Transverse colon (tissue), 4 donors: ENCODE results near the gene PRRT4.

Experiments used
- POLR2A ChIP-seq: fragments of 450-650 bp; IDR thresholded peaks from one replicate; pipeline ENCODE4 v1.6.1; 2016; ENCODE audit warnings: antibody characterized with exemption, mild to moderate bottlenecking, moderate library complexity
- POLR2AphosphoS5 ChIP-seq, 3 donors: sonication (generic); formaldehyde crosslinking; IDR thresholded peaks; one replicate each; pipeline ENCODE4 v1.6.1; 2016; ENCODE audit warnings: antibody characterized with exemption in 3 of 3
- TF ChIP-seq, protein P1 (sequence below), 5 experiments: fragments of 200-600 bp in 3 of 5; fragments of 450-650 bp in 2 of 5; sonication (generic) in 3 of 5; IDR thresholded peaks; 1 replicate in 2 of 5; 2 replicates in 3 of 5; pipeline ENCODE4 v1.5.1; 2016 to 2017; ENCODE audit warnings: antibody characterized with exemption in 5 of 5, inconsistent platforms in 3 of 5, mild to moderate bottlenecking in 2 of 5, moderate library complexity in 1 of 5

DNA sequence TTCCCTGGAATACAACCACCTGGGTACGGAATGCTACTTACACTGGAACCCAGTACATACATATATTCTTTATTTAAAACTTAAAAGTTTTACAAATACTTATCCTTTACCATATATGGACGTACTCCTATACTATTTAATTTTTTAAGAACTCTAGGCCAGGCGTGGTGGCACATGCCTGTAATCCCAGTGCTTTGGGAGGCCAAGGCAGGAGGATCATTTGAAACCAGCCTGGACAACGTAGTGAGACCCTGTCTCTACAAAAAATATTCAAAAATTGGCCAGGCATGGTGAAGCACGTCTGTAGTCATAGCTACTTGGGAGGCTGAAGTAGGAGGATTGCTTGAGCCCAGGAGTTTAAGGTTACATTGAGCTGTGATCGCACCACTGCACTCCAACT lies 19.8 kb downstream of the PRRT4 start:
- TF ChIP-seq, protein P1, sequence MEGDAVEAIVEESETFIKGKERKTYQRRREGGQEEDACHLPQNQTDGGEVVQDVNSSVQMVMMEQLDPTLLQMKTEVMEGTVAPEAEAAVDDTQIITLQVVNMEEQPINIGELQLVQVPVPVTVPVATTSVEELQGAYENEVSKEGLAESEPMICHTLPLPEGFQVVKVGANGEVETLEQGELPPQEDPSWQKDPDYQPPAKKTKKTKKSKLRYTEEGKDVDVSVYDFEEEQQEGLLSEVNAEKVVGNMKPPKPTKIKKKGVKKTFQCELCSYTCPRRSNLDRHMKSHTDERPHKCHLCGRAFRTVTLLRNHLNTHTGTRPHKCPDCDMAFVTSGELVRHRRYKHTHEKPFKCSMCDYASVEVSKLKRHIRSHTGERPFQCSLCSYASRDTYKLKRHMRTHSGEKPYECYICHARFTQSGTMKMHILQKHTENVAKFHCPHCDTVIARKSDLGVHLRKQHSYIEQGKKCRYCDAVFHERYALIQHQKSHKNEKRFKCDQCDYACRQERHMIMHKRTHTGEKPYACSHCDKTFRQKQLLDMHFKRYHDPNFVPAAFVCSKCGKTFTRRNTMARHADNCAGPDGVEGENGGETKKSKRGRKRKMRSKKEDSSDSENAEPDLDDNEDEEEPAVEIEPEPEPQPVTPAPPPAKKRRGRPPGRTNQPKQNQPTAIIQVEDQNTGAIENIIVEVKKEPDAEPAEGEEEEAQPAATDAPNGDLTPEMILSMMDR (IDR thresholded peaks at IDR 0.05), result no peak
- TF ChIP-seq POLR2AphosphoS5 (IDR thresholded peaks at IDR 0.05) (no peak), POLR2A (no peak)
